ENCODE measurements around the gene OPTN.

DNA sequence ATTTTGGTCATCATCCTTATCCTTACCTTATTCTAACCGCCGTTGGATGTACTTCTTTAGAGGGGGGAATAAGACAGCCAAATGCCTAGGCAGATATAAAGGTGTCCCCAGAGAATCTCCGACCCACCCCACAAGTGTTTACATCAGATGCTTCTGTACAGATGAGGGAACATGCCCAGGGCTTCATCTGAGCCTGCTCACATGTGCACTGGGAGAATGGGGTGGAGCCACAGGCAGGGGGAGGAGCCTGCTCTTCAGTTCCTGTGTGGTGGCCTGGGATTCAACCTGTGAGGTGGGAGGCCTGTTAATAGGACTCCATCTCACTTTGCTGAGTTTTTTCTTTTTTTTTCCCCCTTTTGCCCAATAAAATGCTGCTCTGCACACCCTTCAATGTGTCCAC lies 27.6 kb upstream of the OPTN start:
- TF ChIP-seq POLR2A (IDR thresholded peaks at IDR 0.05) (no peak), POLR2AphosphoS5 (IDR thresholded peaks at IDR 0.05) (no peak)
- TF ChIP-seq, protein P1, sequence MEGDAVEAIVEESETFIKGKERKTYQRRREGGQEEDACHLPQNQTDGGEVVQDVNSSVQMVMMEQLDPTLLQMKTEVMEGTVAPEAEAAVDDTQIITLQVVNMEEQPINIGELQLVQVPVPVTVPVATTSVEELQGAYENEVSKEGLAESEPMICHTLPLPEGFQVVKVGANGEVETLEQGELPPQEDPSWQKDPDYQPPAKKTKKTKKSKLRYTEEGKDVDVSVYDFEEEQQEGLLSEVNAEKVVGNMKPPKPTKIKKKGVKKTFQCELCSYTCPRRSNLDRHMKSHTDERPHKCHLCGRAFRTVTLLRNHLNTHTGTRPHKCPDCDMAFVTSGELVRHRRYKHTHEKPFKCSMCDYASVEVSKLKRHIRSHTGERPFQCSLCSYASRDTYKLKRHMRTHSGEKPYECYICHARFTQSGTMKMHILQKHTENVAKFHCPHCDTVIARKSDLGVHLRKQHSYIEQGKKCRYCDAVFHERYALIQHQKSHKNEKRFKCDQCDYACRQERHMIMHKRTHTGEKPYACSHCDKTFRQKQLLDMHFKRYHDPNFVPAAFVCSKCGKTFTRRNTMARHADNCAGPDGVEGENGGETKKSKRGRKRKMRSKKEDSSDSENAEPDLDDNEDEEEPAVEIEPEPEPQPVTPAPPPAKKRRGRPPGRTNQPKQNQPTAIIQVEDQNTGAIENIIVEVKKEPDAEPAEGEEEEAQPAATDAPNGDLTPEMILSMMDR (IDR thresholded peaks at IDR 0.05), result no peak

Data from gastroesophageal sphincter (tissue), 3 donors.